OCI-LY7 (cell line): ENCODE results near the gene CLDN12.

Experiments used
- CTCF ChIP-seq: fragments of 200-600 bp; sonication (generic); conservative IDR thresholded peaks from 2 replicates; pipeline ENCODE4 v1.5.1; 2014; ENCODE audit warnings: mild to moderate bottlenecking, antibody characterized with exemption, low read length, moderate library complexity, mixed read lengths
- EZH2phosphoT487 ChIP-seq: fragments of 200-600 bp; sonication (generic); IDR thresholded peaks from 2 replicates; pipeline ENCODE4 v1.6.1; 2018; ENCODE audit warnings: low read depth, borderline replicate concordance, mild to moderate bottlenecking, mixed run types, antibody characterized with exemption, low read length, moderate library complexity, mixed read lengths

- TF ChIP-seq CTCF (no peak), EZH2phosphoT487 (no peak)
Observed at GRCh38 chr7:90425376-90425775, 22.1 kb downstream of the CLDN12 start.
